Activated gamma-delta T cell (primary cell): ENCODE measurements around the gene TBC1D22A.

Source experiments
- DNase-seq: peaks from one replicate; lab custom pipeline; 2025; lab: John Stamatoyannopoulos, UW

TBC1D22A gene

DNA sequence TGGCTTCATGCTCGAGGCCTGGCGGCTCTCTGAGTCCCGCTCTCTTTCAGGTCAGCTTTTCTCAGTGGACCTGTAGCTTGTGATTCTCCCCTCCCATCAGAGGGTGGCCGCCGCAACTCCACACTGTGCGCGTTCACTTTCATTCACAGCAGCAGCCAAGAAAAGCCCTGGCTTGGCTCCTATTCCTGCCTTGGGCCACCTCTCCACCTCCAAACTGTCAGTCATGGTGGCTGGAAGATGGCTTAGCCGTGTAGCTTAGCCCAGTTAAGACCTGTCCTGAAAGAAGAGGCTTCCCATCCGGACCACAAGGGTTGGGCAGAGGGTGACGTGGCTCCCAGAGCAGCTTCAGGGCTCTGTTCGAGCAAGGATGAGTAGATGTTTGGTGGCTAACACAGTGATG lies 125.5 kb downstream of the TBC1D22A start:
- no peak for DNase-seq

DNA sequence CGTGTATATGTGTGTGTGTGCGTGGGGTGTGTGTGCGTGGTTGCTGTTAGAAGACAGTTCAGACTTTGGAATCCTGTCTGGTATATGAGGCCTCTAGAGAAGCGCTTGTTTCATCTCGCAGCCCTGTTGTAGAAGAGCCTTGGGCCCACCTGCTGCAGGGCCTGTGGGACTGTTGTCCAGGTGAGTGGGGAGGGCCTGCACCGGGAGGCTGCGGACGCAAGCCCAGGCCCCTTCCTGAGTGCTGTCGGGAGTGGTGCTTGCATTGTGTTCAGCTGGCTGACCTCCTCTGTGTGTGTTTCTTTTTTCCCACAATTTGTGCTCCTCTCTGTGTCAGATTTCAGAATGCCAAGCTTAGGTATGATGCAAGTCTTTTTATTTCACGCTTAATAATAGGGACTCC lies 128.4 kb downstream of the TBC1D22A start:
- DNase-seq = no peak

DNA sequence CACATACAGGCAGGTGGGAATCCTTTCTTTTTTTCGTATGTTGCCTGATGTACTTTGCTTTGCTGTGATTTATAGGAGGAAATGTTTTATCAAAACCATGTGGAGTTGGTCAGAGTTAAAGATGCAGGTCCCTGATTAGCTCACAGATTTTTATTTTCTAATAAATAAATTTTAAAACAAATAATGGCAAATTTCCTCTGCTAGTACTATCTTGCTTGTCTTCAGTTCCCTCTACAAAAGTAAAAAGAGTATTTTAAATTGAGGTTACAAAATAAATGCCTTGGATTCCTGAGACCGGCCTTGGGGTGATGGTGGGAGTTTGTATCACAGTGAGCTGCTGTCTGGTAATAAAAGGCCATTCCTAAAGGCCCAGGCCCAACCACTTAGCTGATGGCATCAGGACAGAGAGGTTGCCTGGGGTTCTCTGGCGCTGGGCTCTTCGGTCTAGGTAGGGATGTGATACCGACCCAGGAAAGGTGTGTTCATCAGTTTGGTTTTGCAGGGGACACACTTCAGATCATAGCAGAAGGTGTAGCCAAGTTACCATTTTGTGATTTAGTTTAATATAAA lies 129.0 kb downstream of the TBC1D22A start:
- no peak for DNase-seq

DNA sequence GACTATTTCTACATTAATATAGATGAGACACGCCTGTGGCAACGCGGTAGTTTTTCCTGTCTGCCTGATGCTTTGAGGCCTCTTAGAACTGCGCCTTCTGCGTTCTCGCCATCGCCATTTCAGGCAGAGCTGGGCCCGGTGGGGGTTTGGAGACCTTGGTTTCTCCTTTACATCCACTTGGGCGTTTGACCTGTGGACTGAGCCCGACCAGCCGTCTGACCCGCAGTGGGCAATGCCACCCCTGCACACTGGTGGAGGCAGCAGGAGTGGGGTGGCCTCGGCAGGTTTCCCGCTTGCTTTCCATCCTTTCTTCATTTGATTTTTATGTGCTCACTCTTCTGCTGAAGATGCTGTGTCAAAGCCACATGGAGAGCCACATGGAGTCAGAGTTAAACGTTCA lies 130.4 kb downstream of the TBC1D22A start:
- no peak for DNase-seq

DNA sequence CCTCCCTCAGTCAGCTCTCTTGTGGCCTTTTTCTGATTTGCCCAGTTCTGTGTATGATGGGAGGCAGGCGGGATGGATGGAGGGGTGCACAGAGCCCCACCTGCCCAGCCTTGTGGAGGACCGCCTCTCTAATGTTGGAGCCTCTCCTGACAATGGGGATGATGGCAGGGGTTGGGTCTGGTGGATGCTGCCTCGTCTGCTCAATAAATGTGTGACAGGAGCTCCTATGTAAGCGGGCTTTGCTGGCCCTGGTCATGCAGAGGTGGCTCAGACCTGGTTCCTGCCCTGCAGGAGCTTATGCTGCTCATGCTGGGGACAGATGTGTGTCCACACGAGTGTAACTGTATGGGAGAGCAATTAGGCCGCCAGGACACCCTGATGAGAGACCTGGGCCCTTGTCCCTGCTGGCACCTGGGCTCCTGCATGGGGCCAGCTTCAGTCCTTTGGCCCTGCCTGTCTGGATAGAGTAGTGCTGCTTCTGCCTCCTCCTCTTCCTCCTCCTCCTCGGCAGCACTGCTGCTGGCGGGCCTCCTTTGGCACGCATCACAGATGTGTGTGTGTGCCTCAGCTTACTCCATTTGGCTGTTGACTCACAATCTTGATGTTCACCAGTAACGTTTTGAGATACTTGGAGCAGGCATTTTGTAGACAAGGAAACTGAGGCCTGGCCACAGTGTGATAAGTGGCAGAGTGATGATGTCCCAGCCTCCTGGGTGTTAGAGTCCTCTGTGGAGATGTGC lies 131.0 kb downstream of the TBC1D22A start:
- no peak for DNase-seq

DNA sequence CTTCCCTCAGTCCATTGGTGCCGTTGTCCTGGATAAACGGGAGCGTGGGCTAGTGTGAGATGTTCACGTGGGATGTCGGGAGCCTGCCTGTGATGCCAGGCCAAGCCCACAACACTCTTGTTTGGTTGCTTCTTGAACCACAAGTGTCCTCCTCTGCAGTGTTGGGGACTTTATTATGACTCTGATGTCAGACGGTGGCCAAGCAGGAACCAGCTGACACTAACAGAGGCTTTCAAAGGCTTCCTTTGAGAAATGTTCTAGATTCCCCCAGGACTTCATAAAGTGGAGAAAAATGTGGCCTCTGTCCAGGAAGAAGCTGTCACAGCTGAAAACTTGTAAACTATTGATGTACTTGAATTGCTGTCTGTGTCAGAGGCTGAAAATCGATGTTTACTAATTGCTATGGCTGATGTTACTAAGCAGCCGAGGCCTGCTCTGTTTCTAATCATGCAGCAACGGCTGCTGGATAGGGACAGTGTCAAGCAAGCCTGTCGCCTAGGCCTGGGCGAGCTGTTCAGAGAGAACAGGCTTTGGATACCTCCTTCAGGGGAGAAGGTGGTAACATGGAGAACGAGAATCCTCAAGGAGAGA lies 131.7 kb downstream of the TBC1D22A start:
- DNase-seq = no peak

DNA sequence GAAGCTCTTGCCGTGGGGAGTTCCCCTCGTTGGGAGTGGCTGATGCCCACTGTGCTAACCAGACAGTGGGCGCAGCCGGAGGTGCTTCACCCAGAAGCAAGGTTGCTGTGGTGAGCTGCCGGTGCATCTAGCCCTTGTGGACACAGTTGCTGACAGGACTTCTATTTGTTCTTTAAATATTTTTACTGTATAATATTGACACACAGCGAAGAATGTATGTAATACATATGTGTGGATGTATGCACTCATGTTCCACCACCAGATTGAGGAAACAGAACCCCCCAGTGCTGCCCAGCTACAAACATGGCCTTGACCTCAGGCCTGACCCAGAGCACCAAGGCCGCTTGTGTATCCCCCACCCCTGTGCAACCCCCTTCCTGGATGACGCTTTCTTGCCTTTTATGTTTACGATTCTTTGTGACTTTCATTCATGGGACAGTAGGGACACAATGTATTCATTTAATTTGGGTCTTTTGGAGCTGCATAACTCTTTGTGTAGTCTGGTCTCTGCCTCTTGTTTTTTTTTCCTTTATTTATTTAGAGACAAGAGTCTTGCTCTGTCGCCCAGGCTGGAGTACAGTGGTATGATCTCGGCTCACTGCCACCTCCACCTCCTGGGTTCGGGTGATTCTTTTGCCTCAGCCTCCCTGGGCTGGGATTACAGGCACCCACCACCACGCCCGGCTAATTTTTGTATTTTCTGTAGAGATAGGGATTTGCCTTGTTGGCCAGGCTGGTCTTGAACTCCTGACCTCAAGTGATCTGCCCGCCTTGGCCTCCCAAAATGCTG lies 132.6 kb downstream of the TBC1D22A start:
- no peak for DNase-seq

DNA sequence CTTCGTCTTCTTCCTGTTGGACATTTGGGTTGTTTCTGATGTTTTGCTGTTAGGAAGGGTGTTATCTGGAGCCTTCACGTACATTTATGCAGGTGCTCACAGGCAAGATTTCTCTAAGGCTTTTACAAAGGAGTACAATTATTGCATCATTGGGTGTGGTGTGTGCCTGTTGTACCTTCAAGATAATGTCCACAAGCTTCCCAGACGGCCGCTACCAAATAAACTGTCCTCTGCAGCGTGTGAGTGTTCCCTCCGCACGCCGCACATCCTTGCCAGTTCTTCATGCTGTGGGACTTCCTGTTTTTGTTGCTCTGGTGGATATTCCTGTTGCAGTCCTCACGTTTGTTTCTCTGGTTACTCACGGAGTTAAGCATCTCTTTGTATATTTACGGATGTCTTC lies 133.3 kb downstream of the TBC1D22A start:
- no peak for DNase-seq

DNA sequence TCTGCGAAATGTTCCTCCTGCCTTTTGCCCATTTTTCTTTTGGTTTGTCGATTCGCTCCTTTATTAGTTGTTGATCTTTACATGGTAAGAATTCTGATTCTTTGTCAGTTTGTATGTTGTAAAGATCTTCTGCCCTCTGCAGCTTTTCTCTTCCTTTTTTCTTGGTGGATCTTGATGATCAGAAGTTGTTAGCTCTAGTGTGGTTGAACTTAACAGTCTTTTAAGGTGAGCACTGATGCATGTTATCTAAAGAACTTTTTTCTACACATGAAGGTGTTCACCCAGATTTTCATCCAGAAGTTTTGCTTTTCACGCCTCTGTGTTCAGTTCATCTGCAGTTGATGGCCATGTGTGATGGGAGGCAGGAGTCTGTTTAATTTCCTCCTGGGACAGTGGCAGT lies 133.7 kb downstream of the TBC1D22A start:
- no peak for DNase-seq

DNA sequence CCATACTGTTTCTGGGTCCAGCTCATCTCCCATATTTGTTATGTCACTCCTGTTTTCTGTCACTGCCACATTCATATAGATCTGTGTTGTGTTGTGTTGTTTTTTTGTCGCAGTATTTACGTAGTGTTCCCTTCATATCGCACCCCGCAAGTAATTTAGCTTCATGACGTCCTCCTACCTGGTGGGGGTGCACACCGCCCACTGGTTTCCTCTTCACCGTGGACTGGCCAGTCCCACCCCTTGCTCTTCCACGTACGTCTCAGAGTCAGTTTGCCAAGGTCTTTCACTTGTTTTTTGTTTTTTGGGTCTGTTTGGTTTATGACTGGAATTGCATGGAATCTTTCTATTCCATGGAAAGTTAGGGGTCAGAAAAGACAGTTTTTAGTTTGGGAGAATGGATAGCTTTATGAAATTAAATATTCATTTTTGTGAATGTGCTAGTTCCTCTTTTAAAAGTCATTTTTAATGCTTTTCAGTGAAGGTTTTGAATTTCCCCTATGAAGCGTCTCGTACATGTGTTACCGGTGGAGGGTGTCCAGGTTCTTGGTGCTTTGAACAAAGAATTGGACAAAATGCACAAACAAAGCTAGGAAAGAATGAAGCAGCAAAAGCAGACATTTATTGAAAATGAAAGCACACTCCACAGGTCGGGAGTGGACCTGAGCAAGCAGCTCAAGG lies 134.3 kb downstream of the TBC1D22A start:
- DNase-seq = no peak

DNA sequence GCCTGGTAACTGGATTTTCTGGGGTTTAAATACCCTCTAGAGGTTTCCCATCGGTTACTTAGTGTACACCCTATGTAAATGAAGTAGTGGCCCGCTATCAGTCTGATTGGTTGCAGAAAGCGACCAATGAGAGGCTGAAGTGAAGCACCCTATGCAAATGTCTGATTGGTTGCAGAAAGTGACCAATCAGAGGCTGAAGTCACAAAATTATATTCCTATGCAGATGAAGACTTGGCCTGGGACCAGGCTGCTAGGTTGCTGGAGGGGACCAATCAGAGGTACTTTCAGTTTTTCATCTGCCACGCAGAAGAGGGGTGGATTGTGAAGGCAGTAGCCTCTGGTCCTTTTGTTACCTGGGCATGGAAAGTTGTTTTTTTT lies 134.8 kb downstream of the TBC1D22A start:
- DNase-seq = no peak

DNA sequence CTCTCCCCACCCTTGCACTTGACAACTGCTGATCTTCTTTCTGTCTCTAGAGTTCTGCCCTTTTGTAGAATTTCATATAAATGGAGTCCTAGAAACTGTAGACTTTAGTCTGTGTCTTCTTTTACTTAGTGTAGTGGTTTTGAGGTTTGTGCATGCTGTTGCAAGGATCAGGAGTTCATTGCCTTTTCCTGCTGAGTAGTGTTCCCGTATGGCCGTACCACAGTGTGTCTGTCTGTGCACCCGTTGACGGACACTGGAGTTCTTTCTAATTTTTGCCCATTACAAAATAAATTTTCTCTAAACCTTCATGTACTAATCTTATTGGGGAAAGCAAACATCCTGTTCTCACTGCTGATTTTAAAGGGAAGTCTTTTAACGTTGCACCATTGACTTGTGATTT lies 138.1 kb downstream of the TBC1D22A start:
- DNase-seq = no peak

DNA sequence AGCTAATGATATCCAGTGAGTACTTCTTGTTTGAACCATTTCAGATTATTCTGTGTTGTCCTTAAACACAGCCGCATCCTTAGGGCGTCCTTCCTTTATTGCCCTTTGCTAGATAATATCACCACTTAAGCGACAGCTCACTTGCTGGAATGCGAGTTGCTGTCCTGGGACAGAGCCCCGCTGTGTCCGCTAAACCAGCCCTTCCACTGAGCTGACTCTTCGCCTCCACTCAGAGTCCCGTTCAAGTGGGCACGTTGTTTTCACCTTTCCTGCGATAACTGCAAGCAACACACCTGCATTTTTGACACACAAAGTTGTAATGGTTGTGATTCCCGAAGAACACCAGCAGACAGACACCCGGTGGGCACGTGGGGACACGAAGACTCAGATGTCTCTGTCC lies 140.0 kb downstream of the TBC1D22A start:
- DNase-seq = no peak

DNA sequence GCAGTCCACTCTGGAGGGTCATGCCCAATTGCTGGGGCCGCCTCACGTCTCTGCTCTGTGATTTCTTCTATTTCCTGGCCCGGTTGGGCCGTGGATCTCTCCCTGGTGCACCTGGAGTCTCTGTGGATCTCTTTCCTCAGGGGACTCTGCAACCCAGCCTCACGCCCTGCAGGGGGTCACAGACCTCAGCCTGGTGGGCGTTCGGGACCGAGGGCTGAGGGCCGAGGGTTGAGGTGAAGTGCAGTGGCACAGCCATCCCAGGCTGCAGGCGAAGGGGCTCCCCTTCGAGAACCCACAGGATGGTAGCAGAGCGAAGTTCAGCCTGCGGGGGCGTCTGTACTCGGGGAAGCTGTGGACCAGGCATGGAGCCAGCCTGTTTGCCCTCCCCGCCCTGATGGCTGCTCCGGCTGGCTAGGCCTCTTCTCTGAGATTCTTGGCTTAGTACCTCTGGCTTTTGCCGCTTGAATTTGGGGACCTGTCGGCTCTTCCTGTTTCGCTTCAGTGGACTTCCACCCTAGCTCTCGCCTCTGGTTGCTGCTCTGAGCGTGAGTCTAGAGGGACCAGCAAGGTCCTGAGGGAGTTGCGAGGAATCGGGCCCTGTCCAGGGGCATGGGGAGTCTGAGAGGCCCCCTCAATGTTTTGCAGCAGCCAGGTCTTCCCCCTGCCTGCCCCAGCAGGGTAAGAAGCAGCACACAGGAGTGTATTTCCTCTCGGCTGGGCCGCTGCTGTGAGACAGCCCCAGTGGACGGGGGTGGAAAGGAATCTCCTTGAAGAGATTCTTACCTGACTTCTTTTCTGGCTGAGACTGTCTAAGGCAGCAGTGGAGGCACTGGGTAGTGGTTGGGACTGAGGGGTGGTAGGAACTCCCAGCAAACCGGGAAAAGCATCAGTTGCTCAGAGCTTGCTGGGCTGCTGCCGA lies 140.8 kb downstream of the TBC1D22A start:
- no peak for DNase-seq

DNA sequence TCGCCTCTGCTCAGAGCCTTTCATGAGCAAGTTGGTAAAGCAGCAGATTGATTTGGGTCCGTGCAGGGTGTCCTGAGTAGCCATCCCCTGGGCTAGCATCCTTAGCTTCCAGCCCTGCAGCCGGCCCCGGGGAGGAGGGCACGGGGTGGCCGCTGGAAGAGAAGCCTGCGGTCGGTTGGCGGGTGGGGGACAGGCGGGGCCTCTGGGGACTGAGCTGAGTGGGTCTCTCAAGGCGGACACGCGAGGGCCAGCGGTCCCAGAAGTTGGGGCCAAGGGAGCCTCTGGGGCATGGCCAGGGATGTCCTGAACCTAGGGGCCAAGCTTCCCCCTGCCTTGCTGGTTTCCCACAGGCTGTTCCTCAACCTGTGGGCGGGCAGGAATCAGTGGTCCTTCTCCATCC lies 143.0 kb downstream of the TBC1D22A start:
- no peak for DNase-seq

DNA sequence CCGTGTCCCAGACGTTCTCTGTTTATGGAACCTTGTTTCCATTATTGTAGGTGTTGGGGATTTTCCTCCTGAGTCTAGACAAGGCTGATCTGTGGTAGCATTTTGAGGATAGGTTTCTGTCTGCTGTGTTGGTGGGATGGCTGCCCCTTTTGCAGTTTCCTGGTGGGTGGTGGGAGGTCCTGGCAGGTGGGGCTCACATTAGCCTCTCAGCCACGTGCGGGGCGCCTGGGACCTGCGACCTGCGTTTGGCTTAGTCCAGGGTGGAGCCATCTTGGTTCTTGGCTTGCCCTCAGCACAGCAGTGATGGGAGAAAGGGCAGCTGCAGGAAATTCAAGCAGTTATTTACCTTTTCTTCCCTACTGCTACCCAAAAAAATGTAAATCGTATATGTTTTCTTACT lies 143.4 kb downstream of the TBC1D22A start:
- no peak for DNase-seq

DNA sequence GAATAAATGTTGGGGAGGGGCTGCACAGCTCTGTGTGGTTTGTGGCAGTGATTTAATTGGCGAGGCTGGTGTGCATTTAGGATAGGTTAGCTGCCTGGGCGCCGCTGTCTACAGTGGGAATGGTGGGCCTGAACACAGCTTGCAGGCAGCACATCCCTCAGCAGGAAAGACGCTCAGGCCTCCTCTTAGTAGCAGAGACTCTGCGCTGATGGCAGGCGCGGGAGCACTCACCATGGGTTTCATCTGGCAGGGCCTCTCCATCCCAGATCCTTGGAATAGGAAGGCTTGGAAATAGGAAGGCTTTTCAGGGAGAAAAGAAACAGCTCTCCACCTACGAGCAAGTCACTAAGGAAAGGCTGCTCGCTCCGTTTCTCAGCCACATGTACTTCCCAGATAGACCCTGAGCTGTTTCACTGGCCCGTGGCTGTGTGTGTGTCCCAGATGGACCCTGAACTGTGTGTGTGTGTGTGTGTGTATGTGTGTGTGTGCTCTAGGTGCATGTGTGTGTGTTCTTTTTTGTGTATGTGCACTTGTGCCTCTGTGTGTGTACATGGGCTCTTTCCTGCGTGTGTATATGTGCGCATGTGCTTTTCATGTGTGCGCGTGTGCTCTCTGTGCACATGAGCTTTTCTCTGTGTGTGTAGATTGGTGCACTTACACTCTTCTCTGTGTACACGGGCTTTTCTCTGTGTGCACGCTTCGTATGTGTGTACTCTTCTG lies 144.0 kb downstream of the TBC1D22A start:
- DNase-seq = no peak

DNA sequence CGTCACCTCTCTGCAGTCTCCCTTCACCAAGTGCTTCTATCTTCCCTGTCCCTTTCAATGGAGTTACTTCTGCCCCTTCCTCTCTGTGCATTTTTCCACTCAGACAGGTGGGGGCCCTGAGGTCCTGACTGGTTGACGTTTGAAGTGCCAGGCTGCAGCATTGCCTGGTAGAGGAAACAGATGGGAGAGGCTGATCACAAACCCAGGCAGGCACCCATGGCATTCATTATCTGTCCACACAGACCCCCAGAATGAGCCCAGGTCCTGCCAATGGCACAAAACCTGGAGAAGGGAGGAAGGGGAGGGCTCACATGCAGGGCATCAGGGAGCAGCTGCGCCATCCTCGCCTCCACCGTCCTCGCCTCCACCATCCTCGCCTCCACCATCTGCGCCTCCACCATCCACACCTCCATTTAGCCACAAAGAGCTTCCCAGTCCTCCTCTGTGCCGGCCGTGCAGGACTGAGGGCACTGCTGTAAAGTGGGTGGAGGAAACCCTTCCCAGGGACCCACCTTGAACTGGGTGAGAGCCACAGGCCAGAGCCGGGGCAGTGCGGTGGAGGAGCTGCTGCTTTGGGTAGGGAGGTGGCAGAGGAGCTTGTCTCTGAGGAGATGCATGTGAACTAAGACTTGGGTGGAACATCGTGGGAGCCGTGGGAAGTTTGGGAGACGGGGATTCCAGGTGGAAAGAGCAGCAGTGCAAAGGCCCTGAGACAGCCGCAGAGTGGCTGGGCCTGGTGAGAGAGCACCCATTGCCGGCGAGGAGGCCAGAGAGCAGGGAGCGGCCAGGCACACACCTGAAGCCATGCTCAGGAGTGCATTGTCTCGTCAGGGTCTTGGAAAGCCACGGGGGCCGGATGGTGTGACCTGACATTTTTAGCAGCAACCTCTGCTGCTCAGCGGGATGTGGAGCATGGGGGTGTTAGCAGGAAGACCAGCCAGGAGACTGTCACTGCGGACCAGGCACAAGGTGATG lies 145.1 kb downstream of the TBC1D22A start:
- no peak for DNase-seq

DNA sequence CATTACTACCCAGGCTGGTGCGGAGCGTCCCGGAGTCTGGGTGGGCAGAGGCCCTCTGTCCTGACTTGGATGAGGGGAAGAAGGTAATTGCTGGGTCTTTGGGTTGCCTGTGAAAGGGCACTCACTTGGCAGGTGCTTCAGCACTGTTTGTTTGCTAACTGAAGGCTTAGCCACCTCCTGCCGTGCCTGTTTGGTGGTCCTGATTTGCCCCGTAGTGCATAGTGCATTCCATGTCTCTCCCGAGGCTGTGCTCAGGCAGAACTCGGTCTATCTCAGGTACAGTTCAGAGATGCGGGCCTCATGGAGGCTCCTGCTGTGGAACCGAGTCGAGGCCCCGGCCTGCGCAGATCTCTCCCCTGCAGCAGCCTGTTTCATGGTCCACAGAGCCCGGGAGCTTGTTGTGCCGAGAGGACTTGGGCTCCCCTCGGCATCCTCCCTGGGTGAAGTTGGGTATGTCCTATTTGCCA lies 146.2 kb downstream of the TBC1D22A start:
- no peak for DNase-seq
